ENCODE results near the gene SLFN12L.

GRCh38 chr17:35428229-35428628, 109.2 kb downstream of the SLFN12L start:
- TF ChIP-seq CTCF (IDR thresholded peaks at IDR 0.05 in 4 of 5, conservative IDR thresholded peaks at IDR 0.05 in 1 of 5) (no peak), POLR2A (IDR thresholded peaks at IDR 0.05) (no peak)
